Activated naive CD8-positive, alpha-beta T cell treated with anti-CD3 and anti-CD28 coated beads, Interleukin-2, amount 10 ng/mL, durations not matched to agents 7 days and 5 days (primary cell): Measurements from ENCODE around the gene HSPB7. TPM values are rescaled to one million over a fixed set of nuclear protein-coding genes. Genes with fewer than 3 reads are reported as not detected.
"Not testable (repeated sequence)": the region's sequence is repeated elsewhere in the genome, so short reads cannot be mapped to it uniquely, and the experiment has no call there.

ENCODE experiments used
- ATAC-seq: fragments of 150-1000 bp; cut with Tn5 transposase; one replicate; pipeline ENCODE4 v1.10.0; 2021; ENCODE audit warnings: low read depth, moderate library complexity
- POLR2A ChIA-PET: fragments of 350-600 bp; sonication (Branson Sonifier 250); formaldehyde crosslinking; loops from one replicate; lab custom pipeline; 2021; ENCODE audit warnings: antibody characterized with exemption; lab: Charles Lee
- DNase-seq: peaks from one replicate; pipeline ENCODE4 v3.0.0; 2021
- H3K27ac Mint-ChIP-seq: one replicate; pipeline ENCODE4 v1.8.0; 2022; ENCODE audit warnings: mild to moderate bottlenecking, mixed read lengths
- H3K27me3 Mint-ChIP-seq: one replicate; pipeline ENCODE4 v1.8.0; 2022; ENCODE audit warnings: mild to moderate bottlenecking, moderate library complexity, mixed read lengths
- H3K36me3 Mint-ChIP-seq: one replicate; pipeline ENCODE4 v1.8.0; 2021; ENCODE audit warnings: mild to moderate bottlenecking, mixed read lengths
- H3K4me1 Mint-ChIP-seq: one replicate; pipeline ENCODE4 v1.8.0; 2021; ENCODE audit warnings: mixed read lengths
- H3K4me3 Mint-ChIP-seq: one replicate; pipeline ENCODE4 v1.8.0; 2022; ENCODE audit warnings: mild to moderate bottlenecking, moderate library complexity, mixed read lengths
- H3K9me3 Mint-ChIP-seq: one replicate; pipeline ENCODE4 v1.8.0; 2021; ENCODE audit warnings: mixed read lengths
- total RNA-seq, 2 experiments: library from RNA; stranded (reverse); gene quantifications; one replicate each; pipeline ENCODE4 v1.2.3, GENCODE V29; 2021

HSPB7 gene
- total RNA-seq, 2 experiments from 2014 or later = not detected

DNA sequence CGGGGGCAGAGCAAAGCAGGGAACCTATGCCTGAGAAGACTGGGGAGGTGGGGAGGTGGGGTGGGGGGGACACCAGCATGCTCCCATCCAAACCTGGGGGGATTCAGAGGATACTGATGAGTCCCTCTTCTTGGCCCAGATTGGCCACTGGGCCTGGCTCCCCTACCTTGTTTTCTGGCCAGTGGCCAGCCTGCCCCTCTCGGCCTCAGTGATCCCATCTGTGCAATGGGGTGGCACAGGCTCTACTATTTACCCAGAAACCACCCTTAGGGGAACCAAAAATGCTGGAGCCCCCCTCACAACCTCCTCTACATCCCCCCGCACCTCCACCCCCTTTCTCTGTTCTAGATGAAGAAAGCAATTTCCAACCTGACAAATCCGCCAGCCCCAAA is 38.7 kb upstream of the HSPB7 start:
- H3K27ac Mint-ChIP-seq, H3K4me3 Mint-ChIP-seq: not testable (repeated sequence)
- POLR2A ChIA-PET = interaction anchor here (1.7 kb wide), 1 partner anchor 14 kb away, joined by 4 read pairs; no protein-coding TSS in a partner anchor

DNA sequence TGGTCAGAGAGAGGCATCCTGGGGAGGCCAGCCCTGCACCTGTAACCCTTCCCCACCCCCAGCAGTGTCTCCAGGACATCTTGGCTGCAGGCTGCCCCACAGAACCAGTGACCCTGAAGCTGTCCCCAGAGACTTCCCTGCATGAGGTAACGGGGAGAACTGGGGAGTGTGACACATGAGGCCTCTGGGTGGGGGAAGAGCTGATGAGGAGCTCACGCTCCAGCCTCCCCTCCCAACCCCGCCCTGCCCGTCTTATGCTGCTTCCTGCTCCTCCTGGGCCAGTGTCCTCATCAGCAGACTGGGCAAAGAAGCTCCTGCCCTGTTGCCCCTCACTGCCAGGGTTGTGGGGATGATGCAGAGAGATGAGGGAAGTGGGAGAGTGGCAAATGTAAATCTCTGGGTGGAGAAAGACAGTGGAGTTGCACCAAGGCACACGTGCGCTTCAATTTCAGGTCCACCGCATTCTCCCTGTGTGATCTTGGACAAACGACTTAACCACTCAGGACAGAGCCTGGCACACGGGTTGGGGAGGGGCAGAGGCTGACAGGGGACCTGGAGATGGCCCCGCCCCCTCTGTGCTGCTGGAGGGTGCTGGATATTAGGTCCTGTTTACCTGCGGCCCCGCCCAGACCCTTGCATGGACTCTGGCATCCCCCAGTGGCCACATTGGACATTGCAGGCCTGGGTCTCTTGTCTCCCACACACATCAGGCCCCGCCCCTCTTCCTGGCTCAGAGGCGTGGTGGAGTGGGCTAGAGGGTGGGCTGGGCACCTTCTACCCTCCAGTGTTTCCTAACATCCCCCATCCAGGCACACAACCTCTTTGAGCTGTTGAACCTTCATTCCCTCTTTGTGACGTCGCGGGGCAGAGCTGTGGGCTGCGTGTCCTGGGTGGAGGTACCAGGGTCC is 38.0 kb upstream of the HSPB7 start:
- Mint-ChIP-seq H3K4me3 (no peak overlapping the region), H3K9me3 (no peaks in the 10 kb centered on the region), H3K27ac (peak overlapping the region; percentile 65), H3K4me1 (peaks cover 21% of the 10 kb centered on the region), H3K36me3 (no peaks in the 10 kb centered on the region), H3K27me3 (peaks cover 6% of the 10 kb centered on the region)
- POLR2A ChIA-PET = interaction anchor here (1.7 kb wide), 1 partner anchor 14 kb away, joined by 4 read pairs; no protein-coding TSS in a partner anchor
- DNase-seq = peak; percentile 90
- ATAC-seq = peak; percentile 88

More for the DNA sequence above, 38.7 kb upstream of the HSPB7 start:
- H3K36me3 Mint-ChIP-seq, H3K9me3 Mint-ChIP-seq, DNase-seq, H3K27me3 Mint-ChIP-seq, ATAC-seq: not testable (repeated sequence)
- peaks cover 21% of the 10 kb centered on the region for H3K4me1 Mint-ChIP-seq

DNA sequence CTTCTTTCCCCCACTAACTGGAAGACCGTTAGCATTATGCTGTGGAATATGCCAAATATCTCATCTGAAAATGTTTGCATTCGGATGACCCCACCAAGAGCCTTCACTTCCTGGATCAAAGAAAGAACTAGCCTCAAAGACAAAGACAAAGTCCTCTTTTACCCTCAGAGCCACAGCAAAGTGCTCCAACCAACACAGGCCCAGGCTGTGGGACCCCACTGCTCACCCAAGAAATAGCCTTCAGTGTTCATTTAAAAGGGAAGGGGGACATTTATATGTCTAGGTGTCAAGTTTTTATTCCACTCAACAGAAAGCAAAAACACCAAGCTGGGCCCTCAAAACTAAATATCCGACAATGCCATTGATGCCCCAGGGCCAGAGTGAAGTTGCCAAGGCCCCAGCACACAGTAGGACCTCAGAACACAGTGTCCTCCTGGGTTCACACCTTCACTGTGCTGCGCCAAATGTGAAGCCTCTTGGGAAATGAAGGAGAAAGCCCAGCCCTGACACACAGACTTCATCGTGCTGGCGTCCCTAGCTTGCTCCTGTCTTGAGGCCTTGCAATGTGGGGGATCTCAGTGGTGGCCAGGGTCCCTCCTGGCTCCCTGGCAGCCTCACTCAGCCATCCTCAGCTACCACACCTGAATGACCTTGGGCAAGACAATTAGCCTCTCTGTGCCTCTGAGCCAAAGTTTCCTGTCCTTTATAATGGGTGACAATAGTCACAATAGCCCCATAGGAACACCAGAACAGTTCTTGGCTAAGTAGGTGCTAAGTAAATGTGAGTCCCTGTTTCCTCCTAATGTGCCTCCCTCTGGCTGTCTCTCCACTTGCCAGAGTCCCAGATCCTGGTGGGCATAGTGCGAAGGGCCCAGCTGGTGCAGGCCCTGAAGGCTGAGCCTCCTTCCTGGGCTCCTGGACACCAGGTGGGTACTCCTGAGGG is 37.0 kb upstream of the HSPB7 start:
- Mint-ChIP-seq H3K36me3 (no peaks in the 10 kb centered on the region), H3K4me3 (no peak overlapping the region), H3K9me3 (no peaks in the 10 kb centered on the region), H3K27me3 (peaks cover 7% of the 10 kb centered on the region), H3K4me1 (peaks cover 18% of the 10 kb centered on the region), H3K27ac (no peak overlapping the region)
- POLR2A ChIA-PET = no interaction called here
- DNase-seq = no peak
- ATAC-seq = no peak

DNA sequence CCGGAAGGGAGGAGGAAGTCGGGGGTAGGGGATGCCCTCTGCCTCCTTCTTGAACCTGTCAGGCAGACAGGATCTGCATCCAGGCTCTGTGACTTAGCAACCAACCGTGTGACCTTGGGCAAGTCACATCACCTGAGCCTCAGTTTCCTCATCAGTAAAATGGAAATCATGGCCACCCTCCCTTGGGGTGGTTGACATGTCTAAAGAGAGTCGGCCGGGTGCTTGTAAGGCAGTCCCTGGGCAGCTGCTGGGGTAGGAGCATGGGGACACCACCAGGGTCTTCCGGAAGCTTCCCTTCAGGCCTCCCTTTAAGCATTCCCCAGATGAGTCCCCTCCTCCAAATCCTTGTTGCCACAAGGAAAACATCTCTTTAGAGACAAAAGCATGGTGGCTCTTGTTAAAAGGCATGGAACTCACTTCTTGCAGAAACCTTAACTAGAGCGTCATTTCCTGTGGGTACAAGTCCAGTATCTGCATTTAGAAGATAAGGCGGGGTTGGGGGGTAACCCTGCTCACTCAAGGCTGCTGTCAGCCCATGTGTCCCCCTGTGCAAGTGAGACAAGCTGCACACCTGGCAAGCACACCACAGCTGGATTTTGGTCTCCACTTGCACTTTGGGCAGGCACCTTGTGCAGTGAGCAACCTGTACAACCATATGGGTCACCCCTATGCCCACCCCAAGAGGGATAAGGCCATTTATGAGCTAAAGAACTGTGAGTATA is 36.1 kb upstream of the HSPB7 start:
- no peak for ATAC-seq
- Mint-ChIP-seq H3K4me1 (peaks cover 18% of the 10 kb centered on the region), H3K27me3 (peaks cover 14% of the 10 kb centered on the region), H3K36me3 (no peaks in the 10 kb centered on the region), H3K27ac (no peak overlapping the region), H3K9me3 (no peaks in the 10 kb centered on the region), H3K4me3 (no peak overlapping the region)
- DNase-seq = no peak
- POLR2A ChIA-PET = no interaction called here

DNA sequence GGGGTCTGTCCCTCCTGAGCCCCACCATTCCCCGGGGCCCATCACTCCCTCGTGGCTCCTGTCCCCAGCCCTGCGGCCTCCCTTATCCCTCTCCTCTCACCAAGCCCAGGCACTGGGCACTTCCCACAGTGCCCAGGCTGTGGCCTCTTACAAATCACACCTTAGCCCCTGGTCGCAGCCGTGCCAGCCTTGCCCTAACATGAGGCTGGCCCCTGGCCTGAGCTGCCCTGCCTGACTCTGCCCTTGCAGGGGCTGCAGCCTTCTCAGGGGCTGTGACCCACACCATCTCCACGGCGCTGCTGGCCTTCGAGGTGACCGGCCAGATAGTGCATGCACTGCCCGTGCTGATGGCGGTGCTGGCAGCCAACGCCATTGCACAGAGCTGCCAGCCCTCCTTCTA is 34.1 kb upstream of the HSPB7 start:
- H3K4me3 Mint-ChIP-seq = peak overlapping the region; percentile 22
- ATAC-seq = not testable (repeated sequence)

DNA sequence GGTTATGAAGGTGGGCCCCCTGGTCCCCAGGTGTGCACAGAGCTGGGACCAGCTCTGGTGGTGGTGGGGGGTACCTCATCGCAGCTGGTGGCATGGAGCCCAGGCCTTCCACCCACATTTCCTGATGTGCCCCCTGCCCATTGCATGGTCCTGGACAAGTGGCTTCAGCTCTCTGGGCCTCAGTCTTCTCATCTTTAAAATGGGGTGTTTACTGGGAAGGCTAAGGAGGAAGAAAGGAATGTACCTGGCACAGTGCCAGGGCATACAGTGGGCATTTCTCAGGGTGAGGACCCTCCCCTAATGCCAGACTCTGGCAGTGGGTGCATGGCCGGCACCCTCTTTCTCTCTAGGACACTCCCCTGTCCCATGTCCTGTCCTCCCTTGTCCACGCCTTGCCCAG is 33.2 kb upstream of the HSPB7 start:
- H3K27ac Mint-ChIP-seq = no peak overlapping the region
- DNase-seq (no peak), ATAC-seq (no peak)
- peaks cover 19% of the 10 kb centered on the region for H3K27me3 Mint-ChIP-seq
- H3K4me3 Mint-ChIP-seq = no peak overlapping the region
- POLR2A ChIA-PET = no interaction called here
- H3K9me3 Mint-ChIP-seq = no peaks in the 10 kb centered on the region
- no peaks in the 10 kb centered on the region for H3K36me3 Mint-ChIP-seq
- H3K4me1 Mint-ChIP-seq = peaks cover 15% of the 10 kb centered on the region

More for the DNA sequence above, 34.1 kb upstream of the HSPB7 start:
- DNase-seq, H3K9me3 Mint-ChIP-seq, H3K36me3 Mint-ChIP-seq, H3K27ac Mint-ChIP-seq, POLR2A ChIA-PET: not testable (repeated sequence)
- peaks cover 19% of the 10 kb centered on the region for H3K27me3 Mint-ChIP-seq
- H3K4me1 Mint-ChIP-seq = peaks cover 18% of the 10 kb centered on the region

DNA sequence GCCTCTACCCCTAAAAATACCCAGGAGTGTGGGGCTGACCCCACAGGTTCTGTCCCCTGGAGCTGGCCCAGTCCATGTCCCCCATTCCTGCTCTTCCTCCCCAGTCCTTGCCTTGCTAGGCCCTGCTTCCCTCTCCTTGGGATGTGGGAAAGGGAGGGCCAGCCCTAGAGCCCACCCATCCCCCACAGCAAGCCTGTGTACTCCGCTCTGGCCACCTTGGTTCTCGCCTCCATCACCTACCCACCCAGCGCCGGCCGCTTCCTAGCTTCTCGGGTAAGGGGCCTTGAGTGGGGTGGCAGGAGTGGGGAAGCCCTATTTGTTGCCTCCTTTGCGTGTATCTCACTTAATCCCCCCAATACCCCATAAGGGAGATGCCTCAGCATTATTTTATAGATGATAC is 32.5 kb upstream of the HSPB7 start:
- H3K4me3 Mint-ChIP-seq = no peak overlapping the region
- peaks cover 19% of the 10 kb centered on the region for H3K27me3 Mint-ChIP-seq
- H3K36me3 Mint-ChIP-seq = no peaks in the 10 kb centered on the region
- peak overlapping the region; percentile 34 for H3K27ac Mint-ChIP-seq
- no peaks in the 10 kb centered on the region for H3K9me3 Mint-ChIP-seq
- peaks cover 11% of the 10 kb centered on the region for H3K4me1 Mint-ChIP-seq
- POLR2A ChIA-PET = no interaction called here
- no peak for DNase-seq
- ATAC-seq = no peak

DNA sequence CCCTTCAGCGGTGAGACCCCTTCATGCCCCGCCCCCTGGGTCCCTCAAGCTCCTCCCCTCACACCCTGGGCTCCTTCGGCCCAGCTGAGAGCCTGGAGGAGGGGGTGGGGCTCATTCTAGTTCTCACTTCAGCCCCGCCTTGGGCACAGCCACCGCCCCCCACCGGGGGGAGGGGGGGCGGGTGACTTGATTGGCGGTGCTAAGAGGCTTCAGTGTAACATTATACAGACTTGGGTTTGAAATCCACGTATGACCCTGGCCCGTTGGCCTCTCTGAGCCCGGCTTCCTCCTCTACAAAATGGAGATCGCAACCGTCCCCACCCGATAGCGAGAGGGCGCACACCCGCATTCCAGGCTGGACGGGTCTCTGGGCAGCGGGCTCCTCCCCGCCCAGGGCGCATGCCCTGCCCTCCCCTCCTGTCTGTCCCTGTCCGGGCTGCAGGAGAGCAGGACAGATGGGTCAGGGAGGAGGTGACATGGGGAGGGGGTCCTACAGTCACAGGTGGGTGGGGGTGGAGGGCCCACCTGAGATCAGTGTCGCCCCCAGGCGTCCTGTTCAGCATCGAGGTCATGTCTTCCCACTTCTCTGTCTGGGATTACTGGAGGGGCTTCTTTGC is 30.8 kb upstream of the HSPB7 start:
- Mint-ChIP-seq H3K9me3 (no peaks in the 10 kb centered on the region), H3K4me1 (peaks cover 2% of the 10 kb centered on the region), H3K27me3 (peaks cover 19% of the 10 kb centered on the region), H3K4me3 (no peak overlapping the region), H3K27ac (no peak overlapping the region), H3K36me3 (no peaks in the 10 kb centered on the region)
- DNase-seq (no peak), ATAC-seq (no peak)
- POLR2A ChIA-PET = no interaction called here

DNA sequence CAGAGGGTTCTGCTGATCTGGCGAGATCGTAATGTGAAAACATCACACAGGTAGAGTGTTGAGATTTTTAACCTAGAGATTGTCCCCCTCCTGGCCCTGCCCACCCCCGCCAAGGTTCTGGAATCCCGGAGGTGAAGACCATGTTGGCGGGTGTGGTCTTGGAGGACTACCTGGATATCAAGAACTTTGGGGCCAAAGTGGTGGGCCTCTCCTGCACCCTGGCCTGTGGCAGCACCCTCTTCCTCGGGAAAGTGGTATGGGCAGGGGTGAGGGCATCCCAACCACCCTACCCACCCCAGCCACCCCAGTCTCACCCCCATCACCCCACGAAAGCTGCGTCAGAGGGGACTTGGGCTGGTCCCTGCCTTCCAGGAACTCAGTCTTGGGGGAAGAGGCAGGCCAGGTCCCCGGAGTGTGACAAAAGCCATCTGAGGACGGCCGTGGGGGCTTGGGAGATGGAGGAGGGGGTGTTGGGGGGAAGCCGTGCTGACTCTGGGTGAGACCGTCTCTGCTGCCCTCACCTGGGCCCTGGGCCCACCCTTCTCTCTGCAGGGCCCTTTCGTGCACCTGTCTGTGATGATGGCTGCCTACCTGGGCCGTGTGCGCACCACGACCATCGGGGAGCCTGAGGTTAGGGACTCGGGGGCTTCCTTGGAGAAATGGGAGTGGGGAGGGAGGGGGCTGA is 30.1 kb upstream of the HSPB7 start:
- H3K27me3 Mint-ChIP-seq = peaks cover 19% of the 10 kb centered on the region
- POLR2A ChIA-PET = no interaction called here
- no peak overlapping the region for H3K4me3 Mint-ChIP-seq
- H3K9me3 Mint-ChIP-seq = no peaks in the 10 kb centered on the region
- H3K27ac Mint-ChIP-seq = no peak overlapping the region
- H3K4me1 Mint-ChIP-seq = no peaks in the 10 kb centered on the region
- no peaks in the 10 kb centered on the region for H3K36me3 Mint-ChIP-seq
- ATAC-seq (no peak), DNase-seq (no peak)

DNA sequence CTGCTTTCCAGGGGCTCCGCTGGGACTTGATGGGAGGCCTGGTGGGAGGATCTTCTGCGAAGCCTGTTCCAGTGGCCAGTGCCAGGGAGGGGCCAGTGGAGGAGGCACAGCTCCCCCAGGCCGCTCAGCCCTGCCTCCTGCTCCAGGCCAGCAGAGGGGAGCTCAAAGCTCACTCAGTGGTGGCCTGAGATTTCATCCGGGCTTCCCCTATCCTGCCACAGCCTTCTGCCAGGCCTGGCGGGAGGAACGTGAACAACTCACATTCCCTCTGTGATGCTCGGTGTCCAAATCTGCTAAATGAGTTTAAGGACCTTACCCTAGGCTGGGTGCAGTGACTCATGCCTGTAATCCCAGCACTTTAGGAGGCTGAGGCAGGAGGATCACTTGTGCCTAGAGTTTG is 29.0 kb upstream of the HSPB7 start:
- Mint-ChIP-seq H3K27ac (no peak overlapping the region), H3K9me3 (no peaks in the 10 kb centered on the region), H3K4me3 (no peak overlapping the region), H3K4me1 (no peaks in the 10 kb centered on the region), H3K27me3 (peaks cover 19% of the 10 kb centered on the region), H3K36me3 (no peaks in the 10 kb centered on the region)
- POLR2A ChIA-PET = no interaction called here
- DNase-seq (no peak), ATAC-seq (no peak)

DNA sequence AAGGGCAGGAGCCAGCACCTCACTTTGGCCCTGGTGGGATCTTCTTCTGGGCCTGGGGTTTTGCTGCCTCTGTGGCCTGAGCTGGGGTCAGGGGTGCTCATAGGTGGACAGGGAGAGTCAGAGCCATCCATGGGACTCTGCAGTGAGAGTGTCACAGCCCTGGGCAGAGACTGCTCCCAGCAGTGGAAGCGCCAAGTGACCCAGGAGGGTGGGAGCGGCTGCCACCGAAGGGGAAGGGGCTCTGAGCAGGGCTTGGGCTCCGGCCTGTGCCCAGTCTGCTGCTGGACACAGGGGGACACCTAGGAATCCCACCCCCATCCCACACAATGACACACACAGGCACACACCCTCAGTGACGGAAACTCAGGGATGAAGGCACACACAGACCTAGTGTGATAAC is 26.1 kb upstream of the HSPB7 start:
- no peak for DNase-seq
- POLR2A ChIA-PET = no interaction called here
- Mint-ChIP-seq H3K4me3 (no peak overlapping the region), H3K27ac (no peak overlapping the region), H3K4me1 (no peaks in the 10 kb centered on the region), H3K9me3 (no peaks in the 10 kb centered on the region), H3K27me3 (peaks cover 8% of the 10 kb centered on the region), H3K36me3 (no peaks in the 10 kb centered on the region)
- ATAC-seq = no peak

DNA sequence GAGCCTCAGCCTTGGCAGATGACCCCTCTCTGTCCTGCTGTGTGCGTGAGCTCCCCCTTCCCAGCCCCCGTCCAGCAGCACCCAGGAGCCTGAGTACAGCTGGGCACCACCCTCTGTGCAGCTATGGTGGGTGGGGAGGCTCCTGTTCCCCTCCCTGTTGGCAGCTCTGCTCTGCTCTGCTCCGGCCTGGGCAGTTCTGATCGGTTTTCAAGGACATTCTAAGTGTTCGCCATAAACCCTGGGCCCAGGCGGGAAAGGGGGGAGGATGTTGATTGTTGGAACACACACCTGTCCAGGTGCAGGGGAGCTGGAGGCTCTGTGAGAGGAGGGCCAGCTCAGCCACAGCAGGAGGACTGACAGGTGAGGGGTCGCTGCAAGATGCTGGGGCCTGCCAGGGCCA is 25.7 kb upstream of the HSPB7 start, which contains the start of gene CLCNKB:
CLCNKB (plus strand) TSS at position 262 of the 400 bp plus-strand sequence. CDS start 711 bp downstream, outside the sequence.
- Mint-ChIP-seq H3K4me1 (no peaks in the 10 kb centered on the region), H3K36me3 (no peaks in the 10 kb centered on the region), H3K27ac (no peak within 1 kb of the TSS), H3K9me3 (no peaks in the 10 kb centered on the region), H3K27me3 (peaks cover 8% of the 10 kb centered on the region), H3K4me3 (no peak within 1 kb of the TSS)
- no peak for DNase-seq
- no peak for ATAC-seq
- POLR2A ChIA-PET = no interaction called here
